HuH-7 (cell line): ENCODE measurements around the gene SYNRG.

Source experiments
- DNase-seq: peaks from one replicate; pipeline ENCODE4 v3.0.0; 2011; ENCODE audit warnings: low spot score

The SYNRG gene

DNA sequence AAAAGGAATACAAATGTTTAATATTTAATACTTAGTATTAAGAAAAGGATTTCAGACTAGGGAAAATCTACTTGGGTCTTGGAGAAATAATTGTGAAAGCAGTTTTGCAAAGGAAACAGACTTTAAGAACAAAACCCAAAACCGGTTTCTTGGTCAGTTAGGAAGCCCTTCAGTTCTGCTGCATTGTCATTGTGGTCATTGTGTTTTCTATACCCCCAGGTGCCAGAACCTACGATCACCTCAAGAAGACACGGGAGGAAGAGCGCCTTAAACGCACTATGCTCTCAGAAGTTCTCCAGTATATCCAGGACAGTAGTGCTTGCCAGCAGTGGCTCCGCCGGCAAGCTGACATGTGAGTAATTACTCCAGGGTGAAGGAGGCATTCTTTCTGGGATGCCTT, 139.0 kb downstream of the SYNRG start:
- no peak for DNase-seq

DNA sequence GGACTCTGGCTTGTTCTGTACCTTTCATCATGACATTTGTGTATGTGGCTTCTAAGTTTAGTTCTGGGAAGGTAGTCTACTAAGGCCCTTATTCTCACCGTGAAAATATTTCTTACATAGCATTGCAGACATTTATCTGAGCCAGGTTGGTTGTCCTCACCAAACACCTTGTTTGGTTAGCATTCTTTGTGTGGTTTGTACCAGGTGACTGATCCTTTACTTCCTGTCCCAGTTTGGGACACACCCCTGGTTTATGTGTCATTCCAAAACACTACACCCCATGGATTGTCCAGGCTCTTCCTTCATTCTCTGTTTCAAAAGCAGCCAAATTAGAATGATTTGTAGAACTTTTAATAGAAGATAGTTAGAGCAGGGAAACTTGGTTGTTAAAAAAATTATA, 142.7 kb downstream of the SYNRG start:
- no peak for DNase-seq

DNA sequence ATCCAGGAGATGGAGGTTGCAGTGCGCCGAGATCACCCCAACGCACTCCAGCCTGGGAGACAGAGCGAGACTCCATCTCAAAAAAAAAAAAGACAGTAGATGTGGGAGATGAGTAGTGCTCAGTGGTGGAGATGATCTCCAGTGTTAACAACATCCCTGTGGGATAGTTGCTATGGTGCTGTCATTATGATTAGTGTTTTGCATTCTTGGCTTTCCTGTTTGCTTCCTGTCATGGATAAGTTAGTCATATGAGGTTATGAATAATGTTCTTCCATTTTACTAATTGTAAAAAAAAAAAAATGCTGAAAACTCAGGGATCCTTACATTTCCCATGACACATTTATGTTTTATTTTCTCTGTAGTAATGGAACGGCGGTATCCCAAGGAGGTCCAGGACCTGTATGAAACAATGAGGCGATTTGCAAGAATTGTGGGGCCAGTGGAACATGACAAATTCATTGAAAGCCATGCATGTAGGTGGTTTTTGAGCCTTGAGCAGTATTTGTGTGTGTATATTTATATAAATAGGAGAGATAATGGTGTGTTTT, 144.1 kb downstream of the SYNRG start:
- DNase-seq, result no peak
